ENCODE results near the gene TOX2. TPM values are rescaled to one million over a fixed set of nuclear protein-coding genes. Genes with fewer than 3 reads are reported as not detected.

TOX2 gene
- total RNA-seq, 1 donor: 1.1 TPM

DNA sequence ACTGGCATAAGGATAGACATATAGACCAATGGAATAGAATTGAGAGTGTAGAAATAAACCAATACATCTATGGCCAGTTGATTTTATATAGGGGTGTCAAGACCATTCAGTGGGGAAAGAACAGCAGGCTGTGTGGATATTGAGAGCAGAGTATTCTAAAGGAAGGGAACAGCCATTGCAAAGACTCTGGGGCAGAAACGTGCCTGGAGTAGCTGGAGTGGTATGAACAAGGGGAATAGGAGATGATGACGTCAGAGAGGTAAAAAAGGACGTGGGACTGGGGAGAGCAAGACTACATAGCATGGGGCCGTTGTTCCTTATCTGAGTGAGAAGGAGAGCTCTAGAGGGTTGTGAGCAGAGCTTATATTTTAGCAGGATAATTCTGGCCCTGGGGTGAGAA is 85.2 kb downstream of the TOX2 start:
- H2AFZ ChIP-seq (ENCODE audit: low read length): no peak overlapping the region
- H3K79me2 ChIP-seq (ENCODE audit: insufficient read depth, low read length): no peaks in the 10 kb centered on the region
- no peak overlapping the region for H3K27ac ChIP-seq (ENCODE audit: low read depth, low read length)
- H4K20me1 ChIP-seq (ENCODE audit: insufficient read depth, low read length): no peaks in the 10 kb centered on the region
- no peak for DNase-seq (ENCODE audit: insufficient read length, low spot score, missing footprints)
- no peaks in the 10 kb centered on the region for H3K27me3 ChIP-seq (ENCODE audit: insufficient read depth, low read length)
- H3K9me3 ChIP-seq (ENCODE audit: low read depth, low read length): no peaks in the 10 kb centered on the region
- no peaks in the 10 kb centered on the region for H3K4me1 ChIP-seq (ENCODE audit: insufficient read depth, low read length)
- H3K36me3 ChIP-seq (ENCODE audit: insufficient read depth, low read length): no peaks in the 10 kb centered on the region
- H3K4me3 ChIP-seq (ENCODE audit: insufficient read depth, low read length): no peak overlapping the region
- TF ChIP-seq, protein P1, sequence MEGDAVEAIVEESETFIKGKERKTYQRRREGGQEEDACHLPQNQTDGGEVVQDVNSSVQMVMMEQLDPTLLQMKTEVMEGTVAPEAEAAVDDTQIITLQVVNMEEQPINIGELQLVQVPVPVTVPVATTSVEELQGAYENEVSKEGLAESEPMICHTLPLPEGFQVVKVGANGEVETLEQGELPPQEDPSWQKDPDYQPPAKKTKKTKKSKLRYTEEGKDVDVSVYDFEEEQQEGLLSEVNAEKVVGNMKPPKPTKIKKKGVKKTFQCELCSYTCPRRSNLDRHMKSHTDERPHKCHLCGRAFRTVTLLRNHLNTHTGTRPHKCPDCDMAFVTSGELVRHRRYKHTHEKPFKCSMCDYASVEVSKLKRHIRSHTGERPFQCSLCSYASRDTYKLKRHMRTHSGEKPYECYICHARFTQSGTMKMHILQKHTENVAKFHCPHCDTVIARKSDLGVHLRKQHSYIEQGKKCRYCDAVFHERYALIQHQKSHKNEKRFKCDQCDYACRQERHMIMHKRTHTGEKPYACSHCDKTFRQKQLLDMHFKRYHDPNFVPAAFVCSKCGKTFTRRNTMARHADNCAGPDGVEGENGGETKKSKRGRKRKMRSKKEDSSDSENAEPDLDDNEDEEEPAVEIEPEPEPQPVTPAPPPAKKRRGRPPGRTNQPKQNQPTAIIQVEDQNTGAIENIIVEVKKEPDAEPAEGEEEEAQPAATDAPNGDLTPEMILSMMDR (IDR thresholded peaks at IDR 0.05; ENCODE audit: extremely low read depth, low read depth, low read length): no peak
- H3K4me2 ChIP-seq (ENCODE audit: insufficient read depth, low read length): no peak overlapping the region

DNA sequence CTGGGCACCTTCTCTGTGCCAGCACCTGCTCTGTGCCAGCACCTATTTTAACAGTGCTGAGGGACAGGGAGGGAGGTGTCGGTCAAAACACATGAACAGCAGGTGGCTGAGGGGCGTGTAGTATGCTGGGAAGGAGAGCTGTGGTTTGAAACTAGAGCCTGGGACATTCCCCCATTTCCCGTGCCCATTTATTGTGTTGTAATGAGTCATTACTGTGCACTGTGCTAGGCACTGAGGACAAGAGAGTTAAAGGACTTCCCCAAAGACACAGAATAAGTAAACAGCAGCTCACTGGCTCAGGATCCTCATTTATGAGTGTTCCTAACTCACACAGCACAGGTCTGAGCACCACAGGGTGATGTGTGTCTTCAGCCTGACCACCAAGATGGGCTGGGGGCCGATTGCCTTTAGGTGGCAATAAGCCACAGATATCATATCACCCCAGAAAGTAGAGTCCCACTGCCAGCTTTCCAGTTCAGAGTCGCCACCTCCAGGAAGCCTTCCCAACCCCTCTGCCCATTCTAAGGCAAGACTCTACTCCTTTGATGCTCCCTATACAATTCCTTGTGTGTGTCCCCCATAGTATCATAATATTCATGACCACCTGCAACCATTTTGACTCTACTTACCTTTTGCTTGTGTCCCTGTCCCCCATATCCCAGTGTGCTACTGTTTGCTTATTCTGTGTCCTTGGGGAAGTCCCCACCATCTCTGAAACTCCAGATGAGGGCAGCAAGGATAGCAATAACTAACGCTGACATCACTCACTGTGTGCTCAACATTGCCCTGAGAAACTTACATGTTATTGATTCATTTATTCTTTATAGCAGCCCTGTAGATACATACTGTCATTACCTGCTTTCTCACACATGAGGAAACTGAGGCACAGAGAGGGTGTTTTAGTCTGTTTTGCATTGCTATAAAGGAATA is 87.3 kb downstream of the TOX2 start:
- Histone ChIP-seq H3K4me2 (ENCODE audit: insufficient read depth, low read length) (no peak overlapping the region), H3K27ac (ENCODE audit: low read depth, low read length) (no peak overlapping the region), H3K36me3 (ENCODE audit: insufficient read depth, low read length) (no peaks in the 10 kb centered on the region), H3K4me1 (ENCODE audit: insufficient read depth, low read length) (no peaks in the 10 kb centered on the region), H3K4me3 (ENCODE audit: insufficient read depth, low read length) (no peak overlapping the region), H3K9me3 (ENCODE audit: low read depth, low read length) (no peaks in the 10 kb centered on the region), H4K20me1 (ENCODE audit: insufficient read depth, low read length) (no peaks in the 10 kb centered on the region), H3K79me2 (ENCODE audit: insufficient read depth, low read length) (no peaks in the 10 kb centered on the region), H2AFZ (ENCODE audit: low read length) (no peak overlapping the region), H3K27me3 (ENCODE audit: insufficient read depth, low read length) (no peaks in the 10 kb centered on the region)
- no peak for DNase-seq (ENCODE audit: insufficient read length, low spot score, missing footprints)
- TF ChIP-seq, protein P1 (IDR thresholded peaks at IDR 0.05; ENCODE audit: extremely low read depth, low read depth, low read length): no peak

DNA sequence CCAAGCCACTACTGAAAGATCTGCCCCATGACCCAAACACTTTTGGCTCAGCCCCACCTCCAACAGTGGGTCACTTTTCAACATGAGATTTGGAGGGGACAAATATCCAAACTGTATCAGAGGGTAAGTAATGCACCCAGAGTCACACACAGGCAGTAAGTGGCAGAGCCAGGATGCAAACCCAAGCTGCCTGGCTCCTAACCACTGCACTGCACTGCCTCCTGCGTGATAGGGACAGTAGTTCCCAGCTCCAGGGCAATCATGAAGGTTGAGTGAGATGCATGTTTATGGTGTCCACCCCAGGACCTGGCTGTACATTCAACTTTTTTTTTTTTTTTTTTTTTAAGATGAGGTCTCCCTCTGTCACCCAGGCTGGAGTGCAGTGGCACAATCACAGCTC is 88.2 kb downstream of the TOX2 start:
- Histone ChIP-seq H3K36me3 (ENCODE audit: insufficient read depth, low read length) (no peaks in the 10 kb centered on the region), H4K20me1 (ENCODE audit: insufficient read depth, low read length) (no peaks in the 10 kb centered on the region), H3K27ac (ENCODE audit: low read depth, low read length) (no peak overlapping the region), H3K4me3 (ENCODE audit: insufficient read depth, low read length) (no peak overlapping the region), H3K9me3 (ENCODE audit: low read depth, low read length) (no peaks in the 10 kb centered on the region), H3K79me2 (ENCODE audit: insufficient read depth, low read length) (no peaks in the 10 kb centered on the region), H3K4me1 (ENCODE audit: insufficient read depth, low read length) (no peaks in the 10 kb centered on the region), H3K4me2 (ENCODE audit: insufficient read depth, low read length) (no peak overlapping the region), H2AFZ (ENCODE audit: low read length) (no peak overlapping the region), H3K27me3 (ENCODE audit: insufficient read depth, low read length) (no peaks in the 10 kb centered on the region)
- TF ChIP-seq, protein P1 (IDR thresholded peaks at IDR 0.05; ENCODE audit: extremely low read depth, low read depth, low read length): no peak
- DNase-seq (ENCODE audit: insufficient read length, low spot score, missing footprints): no peak

DNA sequence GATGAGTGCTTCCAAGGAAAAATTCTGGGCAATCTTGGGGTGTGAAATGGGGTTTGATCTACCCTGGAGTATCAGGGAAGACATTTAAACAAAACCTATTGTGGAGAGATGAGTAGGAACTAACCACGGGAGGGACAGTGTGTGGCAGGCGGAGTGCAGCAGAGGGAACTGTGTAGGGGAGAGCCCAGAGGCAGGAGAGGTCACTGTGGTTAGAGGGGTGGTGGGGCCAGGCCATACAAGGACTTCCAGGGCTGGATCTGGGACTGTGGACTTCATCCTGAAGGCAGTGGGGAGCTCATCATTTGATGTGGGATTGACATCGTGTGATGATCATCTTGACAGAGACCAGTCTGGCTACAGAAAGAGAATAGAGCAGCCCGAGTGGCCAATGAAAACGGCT is 89.0 kb downstream of the TOX2 start:
- no peak for DNase-seq (ENCODE audit: insufficient read length, low spot score, missing footprints)
- Histone ChIP-seq H4K20me1 (ENCODE audit: insufficient read depth, low read length) (no peaks in the 10 kb centered on the region), H3K27ac (ENCODE audit: low read depth, low read length) (no peak overlapping the region), H3K4me2 (ENCODE audit: insufficient read depth, low read length) (no peak overlapping the region), H3K4me3 (ENCODE audit: insufficient read depth, low read length) (no peak overlapping the region), H3K36me3 (ENCODE audit: insufficient read depth, low read length) (no peaks in the 10 kb centered on the region), H3K27me3 (ENCODE audit: insufficient read depth, low read length) (no peaks in the 10 kb centered on the region), H3K9me3 (ENCODE audit: low read depth, low read length) (no peaks in the 10 kb centered on the region), H2AFZ (ENCODE audit: low read length) (no peak overlapping the region), H3K79me2 (ENCODE audit: insufficient read depth, low read length) (no peaks in the 10 kb centered on the region), H3K4me1 (ENCODE audit: insufficient read depth, low read length) (no peaks in the 10 kb centered on the region)
- TF ChIP-seq, protein P1 (IDR thresholded peaks at IDR 0.05; ENCODE audit: extremely low read depth, low read depth, low read length): no peak
